Measurements from ENCODE around the gene CHD5. TPM values are rescaled to one million over a fixed set of nuclear protein-coding genes. Genes with fewer than 3 reads are reported as not detected.

The CHD5 gene
- total RNA-seq, 1 experiment from 2014 or later, result 6.1 TPM

GRCh38 chr1:6163191-6163972, 16.7 kb downstream of the CHD5 start:
- H3K9me2 ChIP-seq (ENCODE audit: insufficient read depth), result no peaks in the 10 kb centered on the region
- ChIA-PET RAD21 (ENCODE audit: low non-redundant PET in 1 of 2, low total read pairs in 2 of 2, uncharacterized antibody in 2 of 2, unreplicated experiment in 2 of 2) (no interaction called here), POLR2A (no interaction called here), CTCF (no interaction called here)
- H3K4me1 ChIP-seq (ENCODE audit: control insufficient read depth in 1 of 2, insufficient read depth in 2 of 2, low read length in 2 of 2), result peaks cover 1 to 2% of the 10 kb centered on the region in 2 experiments
- no TSS peak for BruUV-seq (replicated peaks)
- TF ChIP-seq CEBPB (IDR thresholded peaks at IDR 0.05; ENCODE audit: low read depth) (no peak), POLR2AphosphoS5 (IDR thresholded peaks at IDR 0.05; ENCODE audit: low read depth, low read length) (no peak), CTCF (IDR thresholded peaks at IDR 0.05 in 2 of 3, conservative IDR thresholded peaks at IDR 0.05 in 1 of 3; ENCODE audit: borderline replicate concordance in 1 of 3, insufficient read depth in 1 of 3, low read depth in 2 of 3, low read length in 2 of 3) (no peak), FOSL1 (IDR thresholded peaks at IDR 0.05; ENCODE audit: low read depth) (no peak), EZH2phosphoT487 (IDR thresholded peaks at IDR 0.05; ENCODE audit: borderline replicate concordance) (no peak), SRF (IDR thresholded peaks at IDR 0.05; ENCODE audit: low read depth) (no peak), ELF1 (IDR thresholded peaks at IDR 0.05; ENCODE audit: borderline replicate concordance, low read depth) (no peak), ZBTB33 (IDR thresholded peaks at IDR 0.05; ENCODE audit: extremely low read depth, insufficient replicate concordance, low read length) (no peak), EGR1 (IDR thresholded peaks at IDR 0.05; ENCODE audit: low read depth) (no peak), RAD21 (IDR thresholded peaks at IDR 0.05; ENCODE audit: low read depth) (no peak), ATF3 (IDR thresholded peaks at IDR 0.05) (no peak), JUND (IDR thresholded peaks at IDR 0.05) (no peak), TCF7L2 (IDR thresholded peaks at IDR 0.05; ENCODE audit: borderline replicate concordance, extremely low read depth, insufficient read depth, insufficient read length) (no peak), ZFX (IDR thresholded peaks at IDR 0.05) (no peak), YY1 (IDR thresholded peaks at IDR 0.05; ENCODE audit: extremely low read depth, insufficient replicate concordance, low read depth, low read length) (no peak), CBX3 (IDR thresholded peaks at IDR 0.05; ENCODE audit: low read depth) (no peak), SIN3A (IDR thresholded peaks at IDR 0.05; ENCODE audit: low read depth) (no peak), EZH2 (IDR thresholded peaks at IDR 0.05) (no peak), POLR2A (IDR thresholded peaks at IDR 0.05; ENCODE audit: borderline replicate concordance, extremely low read depth, insufficient read depth, insufficient read length) (no peak), MAX (IDR thresholded peaks at IDR 0.05) (no peak)
- no peaks in the 10 kb centered on the region for H3K36me3 ChIP-seq (ENCODE audit: control insufficient read depth in 1 of 2, insufficient read depth in 2 of 2, low read length in 2 of 2)
- H3K79me2 ChIP-seq (ENCODE audit: insufficient read depth, low read length), result no peaks in the 10 kb centered on the region
- H3K4me3 ChIP-seq (replicated peaks in 1 of 2; ENCODE audit: low read depth in 1 of 2, low read length in 2 of 2), result no peak overlapping the region
- ATAC-seq (no peak), DNase-seq (ENCODE audit: low read depth, low spot score) (no peak)
- no peaks in the 10 kb centered on the region for H3K27me3 ChIP-seq (ENCODE audit: insufficient read depth, low read length)
- H3K9me3 ChIP-seq (ENCODE audit: control insufficient read depth in 1 of 2, insufficient read depth in 1 of 2, low read depth in 1 of 2, low read length in 2 of 2), result no peaks in the 10 kb centered on the region
- H3K27ac ChIP-seq (ENCODE audit: low read depth, low read length), result no peak overlapping the region
- no peak overlapping the region for H3K4me2 ChIP-seq (ENCODE audit: low read length)
- H2AFZ ChIP-seq (ENCODE audit: low read depth, low read length, poor library complexity, severe bottlenecking), result no peak overlapping the region
- intact Hi-C loops (cut with micrococcal nuclease), result no loop called here
- no peak overlapping the region for H3K9ac ChIP-seq (ENCODE audit: low read length)
- H4K20me1 ChIP-seq (ENCODE audit: insufficient read depth), result no peaks in the 10 kb centered on the region
